ENCODE data around the gene FARS2.

FARS2 gene

DNA sequence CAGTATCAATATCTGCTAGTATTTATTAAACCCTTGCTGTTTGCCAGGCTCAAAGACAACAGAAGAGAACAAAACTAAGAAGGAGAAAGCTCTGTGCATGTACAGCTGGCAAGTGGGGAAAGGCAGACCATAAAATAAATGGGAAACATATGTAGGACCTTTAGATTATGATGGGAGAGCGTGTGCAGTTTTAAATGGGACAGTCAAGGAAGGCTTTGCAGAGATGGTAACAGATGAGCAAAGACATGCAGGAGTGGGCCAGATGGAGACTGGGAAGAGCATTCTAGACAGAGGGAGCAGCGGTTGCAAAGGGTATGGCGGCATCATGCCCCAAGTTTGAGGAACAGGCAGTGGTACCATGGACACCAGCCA lies 485.4 kb downstream of the FARS2 start:
- Histone ChIP-seq H3K36me3 (ENCODE audit: control insufficient read depth in 2 of 2, insufficient read depth in 1 of 2, low read length in 2 of 2) (no peaks in the 10 kb centered on the region), H3K4me3 (ENCODE audit: low read depth, low read length) (no peak overlapping the region), H3K27ac (ENCODE audit: extremely low read depth, low read depth, low read length) (no peak overlapping the region), H3K9me3 (ENCODE audit: control insufficient read depth, insufficient read depth, low read depth, low read length) (no peaks in the 10 kb centered on the region), H3K4me1 (ENCODE audit: control insufficient read depth, insufficient read depth, low read length) (no peaks in the 10 kb centered on the region)
- TF ChIP-seq ZFP69B (tag by site-specific recombination; IDR thresholded peaks at IDR 0.05) (no peak), ZNF600 (tag by site-specific recombination; IDR thresholded peaks at IDR 0.05) (no peak), ZNF621 (tag by site-specific recombination; IDR thresholded peaks at IDR 0.05) (no peak), ZNF16 (tag by site-specific recombination; IDR thresholded peaks at IDR 0.05; ENCODE audit: low read depth) (no peak), ZNF354C (tag by site-specific recombination; IDR thresholded peaks at IDR 0.05; ENCODE audit: borderline replicate concordance, low read depth) (no peak), ZNF175 (tag by site-specific recombination; IDR thresholded peaks at IDR 0.05) (no peak), ZNF747 (tag by site-specific recombination; IDR thresholded peaks at IDR 0.05) (no peak), SP3 (tag by site-specific recombination; IDR thresholded peaks at IDR 0.05) (no peak), ZNF501 (tag by site-specific recombination; IDR thresholded peaks at IDR 0.05) (no peak), ZIC2 (tag by site-specific recombination; IDR thresholded peaks at IDR 0.05) (no peak), ZFHX2 (tag by site-specific recombination; conservative IDR thresholded peaks at IDR 0.05) (no peak), ZNF394 (tag by site-specific recombination; IDR thresholded peaks at IDR 0.05; ENCODE audit: borderline replicate concordance) (no peak), KLF1 (tag by site-specific recombination; IDR thresholded peaks at IDR 0.05) (no peak)
- TF ChIP-seq, protein P1, sequence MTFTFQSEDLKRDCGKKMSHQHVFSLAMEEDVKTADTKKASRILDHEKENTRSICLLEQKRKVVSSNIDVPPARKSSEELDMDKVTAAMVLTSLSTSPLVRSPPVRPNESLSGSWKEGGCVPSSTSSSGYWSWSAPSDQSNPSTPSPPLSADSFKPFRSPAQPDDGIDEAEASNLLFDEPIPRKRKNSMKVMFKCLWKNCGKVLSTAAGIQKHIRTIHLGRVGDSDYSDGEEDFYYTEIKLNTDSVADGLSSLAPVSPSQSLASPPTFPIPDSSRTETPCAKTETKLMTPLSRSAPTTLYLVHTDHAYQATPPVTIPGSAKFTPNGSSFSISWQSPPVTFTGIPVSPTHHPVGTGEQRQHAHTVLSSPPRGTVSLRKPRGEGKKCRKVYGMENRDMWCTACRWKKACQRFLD (tag by site-specific recombination; IDR thresholded peaks at IDR 0.05) = no peak
- TF ChIP-seq, protein P2, sequence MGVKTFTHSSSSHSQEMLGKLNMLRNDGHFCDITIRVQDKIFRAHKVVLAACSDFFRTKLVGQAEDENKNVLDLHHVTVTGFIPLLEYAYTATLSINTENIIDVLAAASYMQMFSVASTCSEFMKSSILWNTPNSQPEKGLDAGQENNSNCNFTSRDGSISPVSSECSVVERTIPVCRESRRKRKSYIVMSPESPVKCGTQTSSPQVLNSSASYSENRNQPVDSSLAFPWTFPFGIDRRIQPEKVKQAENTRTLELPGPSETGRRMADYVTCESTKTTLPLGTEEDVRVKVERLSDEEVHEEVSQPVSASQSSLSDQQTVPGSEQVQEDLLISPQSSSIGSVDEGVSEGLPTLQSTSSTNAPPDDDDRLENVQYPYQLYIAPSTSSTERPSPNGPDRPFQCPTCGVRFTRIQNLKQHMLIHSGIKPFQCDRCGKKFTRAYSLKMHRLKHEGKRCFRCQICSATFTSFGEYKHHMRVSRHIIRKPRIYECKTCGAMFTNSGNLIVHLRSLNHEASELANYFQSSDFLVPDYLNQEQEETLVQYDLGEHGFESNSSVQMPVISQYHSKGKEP (tag by site-specific recombination; IDR thresholded peaks at IDR 0.05) = no peak
- ChIA-PET CTCF (interaction anchor here (0.8 to 1.0 kb wide), 3 partner anchors 10 to 24 kb away, joined by 3 to 4 read pairs (median 3); no protein-coding TSS in a partner anchor), POLR2A (no interaction called here)

DNA sequence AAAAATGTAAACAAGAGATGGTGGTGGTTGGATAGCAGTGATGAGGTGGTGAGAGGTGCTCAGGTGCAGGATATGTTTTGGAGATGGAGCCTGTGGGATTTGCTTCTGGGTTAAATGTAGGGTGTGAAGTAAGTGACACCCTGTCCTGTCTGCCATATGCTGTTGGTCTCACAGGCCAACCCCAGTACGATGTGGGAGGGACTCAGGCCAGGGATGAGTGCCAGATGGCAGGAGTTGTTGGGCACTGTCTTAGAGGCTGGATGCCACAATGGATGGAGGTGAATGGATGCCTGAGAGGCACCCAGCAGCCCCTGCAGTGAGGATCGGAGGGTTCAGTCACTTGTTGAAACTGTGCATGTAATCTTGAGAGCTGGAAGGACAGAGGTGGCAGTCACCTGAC lies 486.1 kb downstream of the FARS2 start:
- ChIA-PET CTCF (no interaction called here), POLR2A (no interaction called here)
- no peak overlapping the region for H3K27ac ChIP-seq (ENCODE audit: extremely low read depth, low read depth, low read length)
- H3K36me3 ChIP-seq (ENCODE audit: control insufficient read depth in 2 of 2, insufficient read depth in 1 of 2, low read length in 2 of 2) = no peaks in the 10 kb centered on the region
- no peak overlapping the region for H3K4me3 ChIP-seq (ENCODE audit: low read depth, low read length)
- no peaks in the 10 kb centered on the region for H3K4me1 ChIP-seq (ENCODE audit: control insufficient read depth, insufficient read depth, low read length)
- TF ChIP-seq ZNF311 (tag by site-specific recombination; IDR thresholded peaks at IDR 0.05; ENCODE audit: borderline replicate concordance) (no peak), ZNF24 (tag by site-specific recombination; IDR thresholded peaks at IDR 0.05) (no peak), TCF7L2 (IDR thresholded peaks at IDR 0.05; ENCODE audit: borderline replicate concordance, low read depth, low read length) (no peak), GLIS2 (tag by site-specific recombination; IDR thresholded peaks at IDR 0.05) (no peak), ZNF274 (IDR thresholded peaks at IDR 0.05; ENCODE audit: low read length) (no peak), ZNF274 (tag by site-specific recombination; IDR thresholded peaks at IDR 0.05; ENCODE audit: borderline replicate concordance) (no peak), ZNF596 (tag by site-specific recombination; IDR thresholded peaks at IDR 0.05) (no peak)
- TF ChIP-seq, protein P3, sequence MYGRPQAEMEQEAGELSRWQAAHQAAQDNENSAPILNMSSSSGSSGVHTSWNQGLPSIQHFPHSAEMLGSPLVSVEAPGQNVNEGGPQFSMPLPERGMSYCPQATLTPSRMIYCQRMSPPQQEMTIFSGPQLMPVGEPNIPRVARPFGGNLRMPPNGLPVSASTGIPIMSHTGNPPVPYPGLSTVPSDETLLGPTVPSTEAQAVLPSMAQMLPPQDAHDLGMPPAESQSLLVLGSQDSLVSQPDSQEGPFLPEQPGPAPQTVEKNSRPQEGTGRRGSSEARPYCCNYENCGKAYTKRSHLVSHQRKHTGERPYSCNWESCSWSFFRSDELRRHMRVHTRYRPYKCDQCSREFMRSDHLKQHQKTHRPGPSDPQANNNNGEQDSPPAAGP (tag by site-specific recombination; IDR thresholded peaks at IDR 0.05) = no peak
- TF ChIP-seq, protein P4, sequence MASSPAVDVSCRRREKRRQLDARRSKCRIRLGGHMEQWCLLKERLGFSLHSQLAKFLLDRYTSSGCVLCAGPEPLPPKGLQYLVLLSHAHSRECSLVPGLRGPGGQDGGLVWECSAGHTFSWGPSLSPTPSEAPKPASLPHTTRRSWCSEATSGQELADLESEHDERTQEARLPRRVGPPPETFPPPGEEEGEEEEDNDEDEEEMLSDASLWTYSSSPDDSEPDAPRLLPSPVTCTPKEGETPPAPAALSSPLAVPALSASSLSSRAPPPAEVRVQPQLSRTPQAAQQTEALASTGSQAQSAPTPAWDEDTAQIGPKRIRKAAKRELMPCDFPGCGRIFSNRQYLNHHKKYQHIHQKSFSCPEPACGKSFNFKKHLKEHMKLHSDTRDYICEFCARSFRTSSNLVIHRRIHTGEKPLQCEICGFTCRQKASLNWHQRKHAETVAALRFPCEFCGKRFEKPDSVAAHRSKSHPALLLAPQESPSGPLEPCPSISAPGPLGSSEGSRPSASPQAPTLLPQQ (tag by site-specific recombination; IDR thresholded peaks at IDR 0.05) = no peak
- H3K9me3 ChIP-seq (ENCODE audit: control insufficient read depth, insufficient read depth, low read depth, low read length) = no peaks in the 10 kb centered on the region
